ENCODE results near the gene VSX1. TPM values are rescaled to one million over a fixed set of nuclear protein-coding genes. Genes with fewer than 3 reads are reported as not detected.
A peak's percentile ranks its signal among the peaks of the same experiment; 100 is the strongest.

Gene VSX1
- total RNA-seq, 6 donors from 2014 or later, result not detected

- Histone ChIP-seq H3K9me3 (no peaks in the 10 kb centered on the region), H3K27me3 (no peaks in the 10 kb centered on the region), H3K27ac (peak overlapping the region; percentile 62 to 95 (median 84)), H3K36me3 (peaks cover 0 to 8% (median 1%) of the 10 kb centered on the region in 4 donors), H3K4me3 (no peak overlapping the region), H3K4me1 (peaks cover 67 to 94% (median 85%) of the 10 kb centered on the region in 4 donors)
- TF ChIP-seq POLR2AphosphoS5 (IDR thresholded peaks at IDR 0.05) (peak; percentile 45 to 56), EP300 (IDR thresholded peaks at IDR 0.05) (no peak), POLR2A (IDR thresholded peaks at IDR 0.05) (no peak)
- TF ChIP-seq, protein P1, sequence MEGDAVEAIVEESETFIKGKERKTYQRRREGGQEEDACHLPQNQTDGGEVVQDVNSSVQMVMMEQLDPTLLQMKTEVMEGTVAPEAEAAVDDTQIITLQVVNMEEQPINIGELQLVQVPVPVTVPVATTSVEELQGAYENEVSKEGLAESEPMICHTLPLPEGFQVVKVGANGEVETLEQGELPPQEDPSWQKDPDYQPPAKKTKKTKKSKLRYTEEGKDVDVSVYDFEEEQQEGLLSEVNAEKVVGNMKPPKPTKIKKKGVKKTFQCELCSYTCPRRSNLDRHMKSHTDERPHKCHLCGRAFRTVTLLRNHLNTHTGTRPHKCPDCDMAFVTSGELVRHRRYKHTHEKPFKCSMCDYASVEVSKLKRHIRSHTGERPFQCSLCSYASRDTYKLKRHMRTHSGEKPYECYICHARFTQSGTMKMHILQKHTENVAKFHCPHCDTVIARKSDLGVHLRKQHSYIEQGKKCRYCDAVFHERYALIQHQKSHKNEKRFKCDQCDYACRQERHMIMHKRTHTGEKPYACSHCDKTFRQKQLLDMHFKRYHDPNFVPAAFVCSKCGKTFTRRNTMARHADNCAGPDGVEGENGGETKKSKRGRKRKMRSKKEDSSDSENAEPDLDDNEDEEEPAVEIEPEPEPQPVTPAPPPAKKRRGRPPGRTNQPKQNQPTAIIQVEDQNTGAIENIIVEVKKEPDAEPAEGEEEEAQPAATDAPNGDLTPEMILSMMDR (IDR thresholded peaks at IDR 0.05), result no peak
- peak; percentile 21 to 66 for DNase-seq
- ATAC-seq (ENCODE audit: low FRiP score in 2 of 2), result no peak
- 68% methylated on average over 13 to 16 of the region's 16 CpGs for WGBS, 2 donors
Observed at GRCh38 chr20:25052255-25053194, 29.4 kb downstream of the VSX1 start.

DNA sequence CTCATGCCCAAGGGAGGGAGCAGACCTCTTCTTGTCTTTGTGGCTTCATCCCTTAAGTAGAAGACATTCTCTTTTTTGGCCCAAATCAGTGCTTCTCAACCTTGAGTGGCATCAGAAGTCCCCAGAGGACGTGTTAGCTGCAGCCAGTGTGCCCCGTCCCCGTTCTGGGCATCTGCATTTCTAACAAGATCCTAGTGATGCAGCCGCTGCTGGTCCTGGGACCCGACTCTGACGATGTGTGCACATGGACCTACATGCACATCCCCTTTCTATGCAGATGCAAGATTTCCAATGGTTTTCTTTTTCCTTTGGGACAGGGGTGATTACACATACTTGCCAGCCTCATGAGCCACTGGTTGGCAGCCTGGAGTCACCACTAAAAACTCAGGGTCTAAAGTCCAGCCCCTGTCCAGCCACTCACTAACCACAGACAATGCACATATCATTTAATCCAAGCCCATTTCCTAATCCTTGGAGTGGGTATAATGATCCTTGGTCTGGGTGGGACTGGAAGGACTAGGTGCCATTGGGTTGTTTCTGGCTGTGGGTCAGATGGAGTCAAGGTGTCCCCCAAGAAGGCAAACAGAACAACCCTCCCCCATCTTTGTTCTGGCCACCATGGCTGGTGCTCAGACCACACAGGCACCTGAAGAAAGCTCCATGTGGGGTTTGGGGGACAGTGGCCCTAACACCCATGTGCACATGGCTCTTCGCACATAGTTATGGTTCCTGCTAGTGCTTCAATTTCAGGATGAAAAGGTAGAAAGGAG, 30.4 kb downstream of the VSX1 start:
- Histone ChIP-seq H3K4me3 (no peak overlapping the region), H3K27me3 (no peaks in the 10 kb centered on the region), H3K36me3 (peaks cover 5 to 17% (median 9%) of the 10 kb centered on the region in 4 donors), H3K4me1 (peaks cover 68 to 98% (median 91%) of the 10 kb centered on the region in 4 donors), H3K9me3 (no peaks in the 10 kb centered on the region), H3K27ac (peak overlapping the region; percentile 62 to 95 (median 84))
- DNase-seq (peak in 1 of 2 donors; percentile 18), ATAC-seq (ENCODE audit: low FRiP score in 2 of 2) (no peak)
- TF ChIP-seq EP300 (IDR thresholded peaks at IDR 0.05) (no peak), POLR2AphosphoS5 (IDR thresholded peaks at IDR 0.05) (no peak), POLR2A (IDR thresholded peaks at IDR 0.05) (no peak)
- TF ChIP-seq, protein P1 (IDR thresholded peaks at IDR 0.05), result no peak
- WGBS, 2 donors, result 98 to 99% methylated on average over 7 of the region's 7 CpGs

- Histone ChIP-seq H3K27ac (peak overlapping the region in 3 of 4 donors; percentile 22 to 85 (median 27)), H3K4me3 (no peak overlapping the region), H3K9me3 (no peaks in the 10 kb centered on the region), H3K4me1 (peaks cover 59 to 89% (median 85%) of the 10 kb centered on the region in 4 donors), H3K36me3 (peaks cover 9 to 24% (median 12%) of the 10 kb centered on the region in 4 donors), H3K27me3 (no peaks in the 10 kb centered on the region)
- ATAC-seq (ENCODE audit: low FRiP score in 2 of 2) (no peak), DNase-seq (peak in 1 of 2 donors; percentile 18)
- TF ChIP-seq EP300 (IDR thresholded peaks at IDR 0.05), result no peak
- no peak for TF ChIP-seq POLR2A (IDR thresholded peaks at IDR 0.05)
- TF ChIP-seq, protein P1 (IDR thresholded peaks at IDR 0.05), result no peak
- no peak for TF ChIP-seq POLR2AphosphoS5 (IDR thresholded peaks at IDR 0.05)
- 96 to 100% methylated on average over 7 to 17 of the region's 17 CpGs for WGBS, 2 donors
Observed at GRCh38 chr20:25050501-25051350, 31.2 kb downstream of the VSX1 start.

- WGBS, 2 donors, result 73 to 77% methylated on average over 4 to 7 of the region's 7 CpGs
- H3K4me1 ChIP-seq, result peaks cover 57 to 87% (median 79%) of the 10 kb centered on the region in 4 donors
- DNase-seq (no peak), ATAC-seq (ENCODE audit: low FRiP score in 2 of 2) (no peak)
- TF ChIP-seq EP300 (IDR thresholded peaks at IDR 0.05) (no peak), POLR2AphosphoS5 (IDR thresholded peaks at IDR 0.05) (no peak), POLR2A (IDR thresholded peaks at IDR 0.05) (no peak)
- TF ChIP-seq, protein P1 (IDR thresholded peaks at IDR 0.05), result no peak
- no peak overlapping the region for H3K4me3 ChIP-seq
- H3K36me3 ChIP-seq, result peaks cover 9 to 24% (median 12%) of the 10 kb centered on the region in 4 donors
- peak overlapping the region in 3 of 4 donors; percentile 10 to 42 (median 22) for H3K27ac ChIP-seq
- no peaks in the 10 kb centered on the region for H3K27me3 ChIP-seq
- no peaks in the 10 kb centered on the region for H3K9me3 ChIP-seq
Observed at GRCh38 chr20:25050082-25050481, 31.9 kb downstream of the VSX1 start.

Data from upper lobe of left lung (tissue), 6 donors.